HG03280 (cell line): ENCODE measurements around the gene ACE.

Experiments
- ATAC-seq: cut with Tn5 transposase; IDR thresholded peaks from one replicate; pipeline ENCODE4 v1.9.1; 2021; ENCODE audit warnings: mild to moderate bottlenecking, moderate library complexity; ENCODE audit not compliant: unreplicated experiment

Gene ACE

GRCh38 chr17:63534078-63534570, 57.3 kb downstream of the ACE start:
- ATAC-seq: no peak

GRCh38 chr17:63534816-63535455, 58.1 kb downstream of the ACE start:
- ATAC-seq: no peak

GRCh38 chr17:63535640-63536039, 58.8 kb downstream of the ACE start:
- ATAC-seq: no peak

GRCh38 chr17:63537001-63537400, 60.1 kb downstream of the ACE start:
- ATAC-seq: no peak

- ATAC-seq: no peak
Observed at GRCh38 chr17:63537991-63538692, 61.3 kb downstream of the ACE start.

GRCh38 chr17:63538693-63539595, 62.1 kb downstream of the ACE start:
- ATAC-seq: no peak

- no peak for ATAC-seq
Observed at GRCh38 chr17:63540590-63540989, 63.7 kb downstream of the ACE start.

- ATAC-seq: no peak
Observed at GRCh38 chr17:63542218-63542545, 65.3 kb downstream of the ACE start.

- no peak for ATAC-seq
Observed at GRCh38 chr17:63542942-63543821, 66.3 kb downstream of the ACE start.

- ATAC-seq: no peak
Observed at GRCh38 chr17:63543822-63544420, 67.1 kb downstream of the ACE start.

- ATAC-seq: no peak
Observed at GRCh38 chr17:63544467-63545301, 67.8 kb downstream of the ACE start.

GRCh38 chr17:63546308-63547082, 69.6 kb downstream of the ACE start:
- no peak for ATAC-seq

- no peak for ATAC-seq
Observed at GRCh38 chr17:63547083-63547523, 70.2 kb downstream of the ACE start.
